ENCODE results near the gene FAM117A. TPM values are rescaled to one million over a fixed set of nuclear protein-coding genes. Genes with fewer than 3 reads are reported as not detected.

The FAM117A gene
- total and polyA plus RNA-seq, 2 donors (not counting 1 experiment from before 2014, with no cell fraction given), result 93.4 to 162 TPM

DNA sequence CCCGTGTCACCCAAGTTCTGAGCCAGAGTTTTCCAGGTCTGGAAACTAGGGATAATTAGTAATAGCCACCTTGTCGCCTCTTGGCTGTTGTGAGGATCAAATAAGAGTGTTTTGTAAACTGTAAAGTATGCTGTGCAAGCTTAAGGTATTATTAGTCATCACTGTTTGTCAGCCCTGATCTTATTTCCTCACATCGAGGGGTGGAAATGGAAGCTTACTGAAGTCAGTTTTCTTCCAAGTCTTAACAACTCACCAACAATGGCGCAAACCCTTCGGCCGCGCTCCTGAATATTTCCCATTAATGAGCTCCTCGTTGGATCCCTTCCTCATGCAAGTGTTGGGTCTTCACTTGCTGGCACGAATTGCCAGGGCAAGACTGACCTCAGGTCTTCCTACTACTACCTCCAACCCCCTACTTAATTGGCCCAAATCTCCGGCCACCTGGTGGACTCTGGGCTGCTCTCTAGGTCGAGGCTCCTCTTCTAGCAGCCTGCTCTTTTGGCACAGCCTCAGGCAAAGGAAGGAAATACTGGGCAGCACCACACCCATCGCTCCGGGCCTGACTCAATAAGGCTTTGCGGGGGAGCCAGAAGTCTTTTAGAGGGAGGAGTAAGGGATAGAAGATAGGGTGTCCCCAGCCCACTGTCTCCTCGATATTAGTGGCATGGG, 55.3 kb downstream of the FAM117A start:
- ChIA-PET CTCF (interaction anchor here (0.9 to 24.9 kb wide), 22 partner anchors 9 to 394 kb away, joined by 3 to 485 read pairs (median 6); partner anchors contain the start of genes FAM117A, KAT7 and NXPH3), POLR2A (interaction anchor here (0.6 to 3.2 kb wide), 11 partner anchors 13 to 141 kb away, joined by 3 to 23 read pairs (median 5); partner anchors contain the start of genes FAM117A, KAT7 and SPOP)
- no peak for DNase-seq

More for the DNA sequence above, 55.3 kb downstream of the FAM117A start:
- Histone ChIP-seq H3K27ac (ENCODE audit: low read length in 2 of 2) (peak overlapping the region; percentile 63 to 93), H3K4me3 (ENCODE audit: control extremely low read depth in 1 of 5, extremely low read depth in 1 of 5, insufficient read depth in 1 of 5, low read depth in 2 of 5, low read length in 4 of 5) (peak overlapping the region in 4 of 5 experiments; percentile 8 to 29 (median 26)), H3K9ac (ENCODE audit: low read length) (no peak overlapping the region), H4K20me1 (ENCODE audit: control insufficient read depth, insufficient read depth, low read length, poor library complexity, severe bottlenecking) (peaks cover 7% of the 10 kb centered on the region), H3K79me2 (ENCODE audit: control insufficient read depth, insufficient read depth, low read length) (peaks cover 22% of the 10 kb centered on the region), H3K36me3 (replicated peaks in 1 of 2; ENCODE audit: control extremely low read depth in 1 of 2, control insufficient read depth in 1 of 2, extremely low read depth in 1 of 2, insufficient read depth in 2 of 2, low read length in 1 of 2) (peaks cover 0 to 56% of the 10 kb centered on the region in 2 experiments), H3K4me2 (replicated peaks; ENCODE audit: low read depth, low read length, poor library complexity, severe bottlenecking) (peak overlapping the region; percentile 84), H3K27me3 (replicated peaks in 1 of 4; ENCODE audit: control extremely low read depth in 1 of 4, control insufficient read depth in 3 of 4, insufficient read depth in 4 of 4, low read length in 3 of 4) (no peaks in the 10 kb centered on the region), H3K4me1 (ENCODE audit: control insufficient read depth in 2 of 2, insufficient read depth in 2 of 2, low read length in 2 of 2) (peaks cover 19 to 25% of the 10 kb centered on the region in 2 donors), H3K9me3 (ENCODE audit: control extremely low read depth in 1 of 3, control insufficient read depth in 2 of 3, insufficient read depth in 1 of 3, low read length in 2 of 3) (no peaks in the 10 kb centered on the region), H2AFZ (ENCODE audit: insufficient read depth, low read depth, low read length, poor library complexity, severe bottlenecking) (peak overlapping the region; percentile 20)
- Mint-ChIP-seq H3K4me1 (peaks cover 32% of the 10 kb centered on the region), H3K27me3 (no peaks in the 10 kb centered on the region), H3K27ac (peak overlapping the region; percentile 93), H3K9me3 (ENCODE audit: insufficient read depth) (no peaks in the 10 kb centered on the region), H3K4me3 (peak overlapping the region; percentile 88)
- WGBS (ENCODE audit: insufficient coverage), result 75% methylated on average over 12 of the region's 15 CpGs
- intact Hi-C loops (cut with micrococcal nuclease), result loop anchor here (1.0 to 10.0 kb wide), 8 partner anchors 30 to 387 kb away; partner anchors contain the start of genes FAM117A, KAT7, NGFR and PDK2
- no peak for TF ChIP-seq EZH2 (IDR thresholded peaks at IDR 0.05; ENCODE audit: borderline replicate concordance, insufficient read depth, low read depth, low read length, poor library complexity, severe bottlenecking)
- TF ChIP-seq, protein P1, sequence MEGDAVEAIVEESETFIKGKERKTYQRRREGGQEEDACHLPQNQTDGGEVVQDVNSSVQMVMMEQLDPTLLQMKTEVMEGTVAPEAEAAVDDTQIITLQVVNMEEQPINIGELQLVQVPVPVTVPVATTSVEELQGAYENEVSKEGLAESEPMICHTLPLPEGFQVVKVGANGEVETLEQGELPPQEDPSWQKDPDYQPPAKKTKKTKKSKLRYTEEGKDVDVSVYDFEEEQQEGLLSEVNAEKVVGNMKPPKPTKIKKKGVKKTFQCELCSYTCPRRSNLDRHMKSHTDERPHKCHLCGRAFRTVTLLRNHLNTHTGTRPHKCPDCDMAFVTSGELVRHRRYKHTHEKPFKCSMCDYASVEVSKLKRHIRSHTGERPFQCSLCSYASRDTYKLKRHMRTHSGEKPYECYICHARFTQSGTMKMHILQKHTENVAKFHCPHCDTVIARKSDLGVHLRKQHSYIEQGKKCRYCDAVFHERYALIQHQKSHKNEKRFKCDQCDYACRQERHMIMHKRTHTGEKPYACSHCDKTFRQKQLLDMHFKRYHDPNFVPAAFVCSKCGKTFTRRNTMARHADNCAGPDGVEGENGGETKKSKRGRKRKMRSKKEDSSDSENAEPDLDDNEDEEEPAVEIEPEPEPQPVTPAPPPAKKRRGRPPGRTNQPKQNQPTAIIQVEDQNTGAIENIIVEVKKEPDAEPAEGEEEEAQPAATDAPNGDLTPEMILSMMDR (IDR thresholded peaks at IDR 0.05), result peak; percentile 8
- no peak for ATAC-seq (ENCODE audit: low read depth)

All from B cell (primary cell).